ENCODE results near the gene GNAO1. TPM values are rescaled to one million over a fixed set of nuclear protein-coding genes. Genes with fewer than 3 reads are reported as not detected.

Gene GNAO1
- total and polyA plus RNA-seq, 2 of the 13 experiments (the other 11 are each of a cell fraction or from before 2014, with no cell fraction given) = not detected

GRCh38 chr16:56161658-56162057 lies 29.6 kb upstream of the GNAO1 start:
- H4K20me1 ChIP-seq (ENCODE audit: insufficient read depth, low read length) = no peaks in the 10 kb centered on the region
- ChIA-PET CTCF (ENCODE audit: low intra/inter-chr PET ratio, low total read pairs) (no interaction called here), POLR2A (no interaction called here)
- intact Hi-C loops (cut with micrococcal nuclease; ENCODE audit: unreplicated experiment) = no loop called here
- 0 out of 5 replicates have a peak, but pooled peaks cover 0 to 2% of the 10 kb centered on the region in 2 experiments for H3K27me3 ChIP-seq (ENCODE audit: control insufficient read depth in 1 of 2, insufficient read depth in 2 of 2, low read length in 2 of 2)
- H3K4me3 ChIP-seq (replicated peaks in 1 of 3; ENCODE audit: insufficient read depth in 1 of 3, low read depth in 2 of 3, low read length in 3 of 3) = no peak overlapping the region
- H3K4me2 ChIP-seq (ENCODE audit: low read depth, low read length) = no peak overlapping the region
- no peak overlapping the region for H2AFZ ChIP-seq (ENCODE audit: low read length)
- no peaks in the 10 kb centered on the region for H3K36me3 ChIP-seq (replicated peaks in 1 of 2; ENCODE audit: control insufficient read depth in 1 of 2, insufficient read depth in 2 of 2, low read length in 2 of 2)
- TF ChIP-seq ZNF720 (CRISPR knock-in tag; IDR thresholded peaks at IDR 0.05) (no peak), REPIN1 (CRISPR knock-in tag; IDR thresholded peaks at IDR 0.05; ENCODE audit: borderline replicate concordance, low read depth) (no peak), ZNF350 (CRISPR knock-in tag; IDR thresholded peaks at IDR 0.05; ENCODE audit: borderline replicate concordance, low read depth) (no peak)
- TF ChIP-seq, protein P1, sequence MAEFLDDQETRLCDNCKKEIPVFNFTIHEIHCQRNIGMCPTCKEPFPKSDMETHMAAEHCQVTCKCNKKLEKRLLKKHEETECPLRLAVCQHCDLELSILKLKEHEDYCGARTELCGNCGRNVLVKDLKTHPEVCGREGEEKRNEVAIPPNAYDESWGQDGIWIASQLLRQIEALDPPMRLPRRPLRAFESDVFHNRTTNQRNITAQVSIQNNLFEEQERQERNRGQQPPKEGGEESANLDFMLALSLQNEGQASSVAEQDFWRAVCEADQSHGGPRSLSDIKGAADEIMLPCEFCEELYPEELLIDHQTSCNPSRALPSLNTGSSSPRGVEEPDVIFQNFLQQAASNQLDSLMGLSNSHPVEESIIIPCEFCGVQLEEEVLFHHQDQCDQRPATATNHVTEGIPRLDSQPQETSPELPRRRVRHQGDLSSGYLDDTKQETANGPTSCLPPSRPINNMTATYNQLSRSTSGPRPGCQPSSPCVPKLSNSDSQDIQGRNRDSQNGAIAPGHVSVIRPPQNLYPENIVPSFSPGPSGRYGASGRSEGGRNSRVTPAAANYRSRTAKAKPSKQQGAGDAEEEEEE (CRISPR knock-in tag; IDR thresholded peaks at IDR 0.05; ENCODE audit: borderline replicate concordance) = no peak
- TF ChIP-seq, protein P2, sequence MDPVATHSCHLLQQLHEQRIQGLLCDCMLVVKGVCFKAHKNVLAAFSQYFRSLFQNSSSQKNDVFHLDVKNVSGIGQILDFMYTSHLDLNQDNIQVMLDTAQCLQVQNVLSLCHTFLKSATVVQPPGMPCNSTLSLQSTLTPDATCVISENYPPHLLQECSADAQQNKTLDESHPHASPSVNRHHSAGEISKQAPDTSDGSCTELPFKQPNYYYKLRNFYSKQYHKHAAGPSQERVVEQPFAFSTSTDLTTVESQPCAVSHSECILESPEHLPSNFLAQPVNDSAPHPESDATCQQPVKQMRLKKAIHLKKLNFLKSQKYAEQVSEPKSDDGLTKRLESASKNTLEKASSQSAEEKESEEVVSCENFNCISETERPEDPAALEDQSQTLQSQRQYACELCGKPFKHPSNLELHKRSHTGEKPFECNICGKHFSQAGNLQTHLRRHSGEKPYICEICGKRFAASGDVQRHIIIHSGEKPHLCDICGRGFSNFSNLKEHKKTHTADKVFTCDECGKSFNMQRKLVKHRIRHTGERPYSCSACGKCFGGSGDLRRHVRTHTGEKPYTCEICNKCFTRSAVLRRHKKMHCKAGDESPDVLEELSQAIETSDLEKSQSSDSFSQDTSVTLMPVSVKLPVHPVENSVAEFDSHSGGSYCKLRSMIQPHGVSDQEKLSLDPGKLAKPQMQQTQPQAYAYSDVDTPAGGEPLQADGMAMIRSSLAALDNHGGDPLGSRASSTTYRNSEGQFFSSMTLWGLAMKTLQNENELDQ (CRISPR knock-in tag; IDR thresholded peaks at IDR 0.05; ENCODE audit: borderline replicate concordance) = no peak
- H3K9me3 ChIP-seq (ENCODE audit: low read length) = no peaks in the 10 kb centered on the region
- DNase-seq (ENCODE audit: low spot score) (no peak), FAIRE-seq (no peak), ATAC-seq (no peak)
- H3K27ac ChIP-seq (ENCODE audit: extremely low read length, insufficient read depth, low read length) = no peak overlapping the region
- WGBS (ENCODE audit: low lambda C conversion rate) = 1% methylated on average over 4 of the region's 4 CpGs
- no peaks in the 10 kb centered on the region for H3K79me2 ChIP-seq (ENCODE audit: insufficient read depth, low read length)
- H3K4me1 ChIP-seq (ENCODE audit: insufficient read depth, low read length) = no peaks in the 10 kb centered on the region
- H3K9ac ChIP-seq (ENCODE audit: insufficient read depth, low read depth, low read length) = no peak overlapping the region
- in situ Hi-C loops (cut with HindIII; ENCODE audit: extremely low pct_ligation_motif_present, low pct_unique_long_range_greater_than_20kb) = no loop called here
- BruUV-seq (replicated peaks) = no TSS peak

All from HepG2 (cell line).